Right cardiac atrium (tissue), 5 donors: ENCODE data around the gene SCYGR7. TPM values are rescaled to one million over a fixed set of nuclear protein-coding genes. Genes with fewer than 3 reads are reported as not detected.

ENCODE experiments used
- polyA plus RNA-seq: library from polyadenylated mRNA; stranded (reverse); fragments of 200-250 nt; gene quantifications from one replicate; pipeline ENCODE4 v1.2.3, GENCODE V29; 2013
- total RNA-seq, 4 donors: library from RNA; stranded (reverse); fragmentation: NEBNext Ultra II Directional; extraction: Animal tissue kit (Norgen Biotek cat#: 25700); gene quantifications; one replicate each; pipeline ENCODE4 v1.2.1, GENCODE V29; 2021
- donor health status: healthy with polysubstance abuse.
- donor health status: DM: no; HTN: yes; CAD: no.
- donor health status: DM: no; HTN: no; CAD: no.
- donor health status: DM: no; HTN: yes; CAD: no; lungs with severe emphysema.
- donor health status: DM: yes; HTN: yes; CAD: no.

Gene SCYGR7
- total and polyA plus RNA-seq, 5 donors, result not detected

Other genes with a start within 250 kb of the SCYGR7 start
- not detected for gene SCYGR2, start 129.4 kb upstream of the SCYGR7 start, total RNA-seq
- gene SCYGR2, start 129.4 kb upstream of the SCYGR7 start, polyA plus RNA-seq, result not detected
- gene SCYGR3, start 113.5 kb upstream of the SCYGR7 start, total RNA-seq, result not detected
- gene SCYGR3, start 113.5 kb upstream of the SCYGR7 start, polyA plus RNA-seq, result not detected
- not detected for gene SCYGR4, start 110.8 kb upstream of the SCYGR7 start, total RNA-seq
- not detected for gene SCYGR4, start 110.8 kb upstream of the SCYGR7 start, polyA plus RNA-seq
- gene SCYGR5, start 61.5 kb upstream of the SCYGR7 start, total RNA-seq, result not detected
- gene SCYGR5, start 61.5 kb upstream of the SCYGR7 start, polyA plus RNA-seq, result not detected
- 1 to 10 TPM in 2 of 4 donors, under 1 TPM in 2; 0.29 to 5.0 (median 0.87) TPM for gene SLC19A3, start 10.3 kb upstream of the SCYGR7 start, total RNA-seq
- gene SLC19A3, start 10.3 kb upstream of the SCYGR7 start, polyA plus RNA-seq, result 3.5 TPM
- gene SCYGR6, start 3.6 kb upstream of the SCYGR7 start, total RNA-seq, result not detected
- gene SCYGR6, start 3.6 kb upstream of the SCYGR7 start, polyA plus RNA-seq, result not detected
- not detected for gene SCYGR8, start 17.6 kb downstream of the SCYGR7 start, total RNA-seq
- not detected for gene SCYGR8, start 17.6 kb downstream of the SCYGR7 start, polyA plus RNA-seq
- gene CCL20, start 85.5 kb downstream of the SCYGR7 start, total RNA-seq, result not detected
- not detected for gene CCL20, start 85.5 kb downstream of the SCYGR7 start, polyA plus RNA-seq
- under 1 TPM in 2 of 4 donors, not detected in 2; 0.15 to 0.56 TPM for gene DAW1, start 143.3 kb downstream of the SCYGR7 start, total RNA-seq
- gene DAW1, start 143.3 kb downstream of the SCYGR7 start, polyA plus RNA-seq, result 0.09 TPM